Measurements from ENCODE around the gene OSBPL5. TPM values are rescaled to one million over a fixed set of nuclear protein-coding genes. Genes with fewer than 3 reads are reported as not detected.

Gene OSBPL5
- total RNA-seq, 4 donors from 2014 or later, result 59.6 to 119 (median 71.7) TPM

DNA sequence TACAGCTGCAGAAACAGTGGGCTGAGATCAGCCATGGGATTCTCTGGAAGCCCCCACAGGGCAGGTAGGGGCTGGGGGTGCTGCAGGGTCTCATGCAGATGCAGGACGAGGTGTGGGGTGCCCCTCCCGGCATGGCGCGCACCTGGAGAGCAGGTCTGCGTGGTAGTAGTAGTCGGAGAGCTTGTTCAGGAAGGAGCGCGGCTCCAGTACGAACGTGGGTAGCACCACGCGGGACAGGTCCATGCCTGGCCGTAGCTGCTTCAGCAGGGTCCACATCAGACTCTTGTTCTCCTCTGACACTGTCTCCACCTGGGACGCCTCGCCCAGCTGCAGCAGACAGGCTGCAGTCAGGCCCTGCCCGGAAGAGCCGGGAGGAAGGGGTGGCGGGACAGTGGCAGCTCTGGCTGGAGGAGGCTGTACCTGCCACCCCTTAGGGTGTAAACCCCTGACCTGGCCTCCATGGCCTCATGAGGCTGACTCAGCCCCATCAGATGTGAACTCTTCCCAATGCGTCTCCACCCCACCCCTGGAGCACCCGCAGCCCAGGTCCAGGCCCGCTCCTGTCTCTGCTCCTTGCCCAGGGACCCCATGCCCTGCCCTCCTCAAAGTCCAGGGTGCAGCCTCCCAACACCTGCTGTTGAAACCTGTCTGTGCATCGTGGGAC, 60.9 kb downstream of the OSBPL5 start:
- intact Hi-C loops (cut with DNase I), result no loop called here
- no peaks in the 10 kb centered on the region for H3K9me3 ChIP-seq
- peaks cover 27 to 91% (median 80%) of the 10 kb centered on the region in 4 donors for H3K36me3 ChIP-seq
- peaks cover 0 to 12% (median 5%) of the 10 kb centered on the region in 4 donors for H3K4me1 ChIP-seq
- no peak for TF ChIP-seq POLR2AphosphoS5 (IDR thresholded peaks at IDR 0.05)
- no peak for TF ChIP-seq POLR2A (IDR thresholded peaks at IDR 0.05; ENCODE audit: low read depth)
- TF ChIP-seq, protein P1, sequence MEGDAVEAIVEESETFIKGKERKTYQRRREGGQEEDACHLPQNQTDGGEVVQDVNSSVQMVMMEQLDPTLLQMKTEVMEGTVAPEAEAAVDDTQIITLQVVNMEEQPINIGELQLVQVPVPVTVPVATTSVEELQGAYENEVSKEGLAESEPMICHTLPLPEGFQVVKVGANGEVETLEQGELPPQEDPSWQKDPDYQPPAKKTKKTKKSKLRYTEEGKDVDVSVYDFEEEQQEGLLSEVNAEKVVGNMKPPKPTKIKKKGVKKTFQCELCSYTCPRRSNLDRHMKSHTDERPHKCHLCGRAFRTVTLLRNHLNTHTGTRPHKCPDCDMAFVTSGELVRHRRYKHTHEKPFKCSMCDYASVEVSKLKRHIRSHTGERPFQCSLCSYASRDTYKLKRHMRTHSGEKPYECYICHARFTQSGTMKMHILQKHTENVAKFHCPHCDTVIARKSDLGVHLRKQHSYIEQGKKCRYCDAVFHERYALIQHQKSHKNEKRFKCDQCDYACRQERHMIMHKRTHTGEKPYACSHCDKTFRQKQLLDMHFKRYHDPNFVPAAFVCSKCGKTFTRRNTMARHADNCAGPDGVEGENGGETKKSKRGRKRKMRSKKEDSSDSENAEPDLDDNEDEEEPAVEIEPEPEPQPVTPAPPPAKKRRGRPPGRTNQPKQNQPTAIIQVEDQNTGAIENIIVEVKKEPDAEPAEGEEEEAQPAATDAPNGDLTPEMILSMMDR (IDR thresholded peaks at IDR 0.05), result no peak
- no peak for TF ChIP-seq EP300 (IDR thresholded peaks at IDR 0.05)
- H3K27ac ChIP-seq (replicated peaks in 1 of 4), result no peak overlapping the region
- H3K4me3 ChIP-seq, result no peak overlapping the region
- H3K27me3 ChIP-seq, result no peaks in the 10 kb centered on the region
- no peak for DNase-seq (ENCODE audit: extremely low spot score)
- 89% methylated on average over 22 of the region's 22 CpGs for WGBS

DNA sequence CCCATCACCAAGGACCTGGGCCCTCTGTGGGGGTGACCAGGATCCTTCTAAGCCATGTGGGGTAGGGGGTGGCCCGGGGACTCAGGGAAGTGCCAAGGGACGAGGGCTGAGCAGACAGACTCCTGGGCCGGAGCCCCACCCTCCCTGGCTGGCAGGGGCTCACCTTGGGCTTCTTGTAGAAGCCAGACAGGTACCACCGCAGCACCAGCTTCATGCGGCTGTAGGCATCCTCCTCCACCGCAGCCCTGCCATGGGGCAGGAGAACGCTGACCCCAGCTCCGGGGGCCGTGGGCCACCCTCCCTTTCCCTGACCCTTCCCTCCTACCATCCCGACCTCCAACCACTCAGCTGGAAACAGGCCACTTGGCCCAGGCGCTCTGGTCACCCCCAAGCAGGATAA, 62.0 kb downstream of the OSBPL5 start:
- intact Hi-C loops (cut with DNase I), result no loop called here

DNA sequence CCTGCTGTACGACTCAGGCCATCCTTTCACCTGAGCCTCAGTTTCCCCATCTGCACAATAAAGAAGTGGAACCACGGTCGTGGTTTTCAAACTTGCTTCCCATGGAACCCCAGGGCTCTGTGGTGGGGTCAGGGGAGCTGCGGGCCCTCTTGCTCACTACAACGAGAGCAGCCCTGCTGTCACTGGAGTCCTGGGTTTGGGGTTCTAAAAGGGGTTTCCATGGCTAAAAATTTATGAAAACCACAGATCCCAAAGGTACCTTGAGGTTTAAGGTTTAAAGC, 62.5 kb downstream of the OSBPL5 start:
- intact Hi-C loops (cut with DNase I), result no loop called here
- Histone ChIP-seq H3K36me3 (peaks cover 27 to 92% (median 71%) of the 10 kb centered on the region in 4 donors), H3K4me3 (no peak overlapping the region), H3K9me3 (no peaks in the 10 kb centered on the region), H3K27ac (replicated peaks in 1 of 4) (no peak overlapping the region), H3K4me1 (peaks cover 0 to 12% (median 5%) of the 10 kb centered on the region in 4 donors), H3K27me3 (no peaks in the 10 kb centered on the region)
- WGBS, result 92% methylated on average over 5 of the region's 5 CpGs
- TF ChIP-seq, protein P1 (IDR thresholded peaks at IDR 0.05), result no peak
- no peak for TF ChIP-seq POLR2AphosphoS5 (IDR thresholded peaks at IDR 0.05)
- TF ChIP-seq POLR2A (IDR thresholded peaks at IDR 0.05; ENCODE audit: low read depth), result no peak
- no peak for TF ChIP-seq EP300 (IDR thresholded peaks at IDR 0.05)
- no peak for DNase-seq (ENCODE audit: extremely low spot score)

More for the DNA sequence above, 62.0 kb downstream of the OSBPL5 start:
- Histone ChIP-seq H3K9me3 (no peaks in the 10 kb centered on the region), H3K27me3 (no peaks in the 10 kb centered on the region), H3K27ac (replicated peaks in 1 of 4) (no peak overlapping the region), H3K36me3 (peaks cover 31 to 92% (median 73%) of the 10 kb centered on the region in 4 donors), H3K4me3 (no peak overlapping the region), H3K4me1 (peaks cover 0 to 12% (median 5%) of the 10 kb centered on the region in 4 donors)
- no peak for DNase-seq (ENCODE audit: extremely low spot score)
- TF ChIP-seq POLR2A (IDR thresholded peaks at IDR 0.05; ENCODE audit: low read depth) (no peak), POLR2AphosphoS5 (IDR thresholded peaks at IDR 0.05) (no peak), EP300 (IDR thresholded peaks at IDR 0.05) (no peak)
- TF ChIP-seq, protein P1 (IDR thresholded peaks at IDR 0.05), result no peak
- 88% methylated on average over 11 of the region's 11 CpGs for WGBS

DNA sequence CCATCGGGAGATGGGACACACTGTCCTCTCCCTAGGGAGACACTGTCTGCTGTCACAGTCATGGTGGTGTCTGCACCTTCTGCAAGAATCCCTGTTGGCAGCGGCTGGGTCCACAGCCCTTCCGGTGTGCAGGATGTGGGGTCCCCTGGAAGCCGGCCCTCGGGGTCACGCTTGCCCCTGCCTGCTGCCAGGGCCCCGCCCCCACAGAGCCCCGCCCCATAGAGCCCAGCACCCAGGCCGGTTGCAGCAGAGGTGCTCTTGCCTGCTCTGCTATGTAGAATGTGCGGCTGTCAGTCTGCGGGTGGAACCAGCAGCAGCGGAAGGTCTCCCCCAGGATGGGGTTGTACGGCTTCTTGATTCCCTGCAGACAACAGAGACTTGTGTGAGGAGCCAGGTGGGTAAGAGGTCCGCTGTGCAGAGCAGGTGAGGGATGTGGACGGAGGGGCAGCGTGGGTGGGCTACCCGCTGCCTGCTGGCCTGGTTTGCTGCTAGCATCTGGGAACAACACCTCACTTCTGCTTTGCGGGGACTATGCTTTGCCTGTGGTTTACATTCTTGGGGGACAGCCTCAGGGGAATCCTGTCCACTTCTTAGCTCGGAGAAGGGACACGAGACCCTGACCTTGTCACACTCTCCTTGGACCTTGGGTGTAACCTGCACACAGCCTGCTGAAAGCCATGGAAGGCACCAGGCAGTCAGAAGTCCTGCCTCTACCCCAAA, 63.0 kb downstream of the OSBPL5 start:
- no peaks in the 10 kb centered on the region for H3K9me3 ChIP-seq
- intact Hi-C loops (cut with DNase I), result no loop called here
- WGBS, result 94% methylated on average over 11 of the region's 20 CpGs
- TF ChIP-seq POLR2A (IDR thresholded peaks at IDR 0.05; ENCODE audit: low read depth) (no peak), EP300 (IDR thresholded peaks at IDR 0.05) (no peak), POLR2AphosphoS5 (IDR thresholded peaks at IDR 0.05) (no peak)
- TF ChIP-seq, protein P1 (IDR thresholded peaks at IDR 0.05), result no peak
- DNase-seq (ENCODE audit: extremely low spot score), result no peak
- H3K27ac ChIP-seq (replicated peaks in 1 of 4), result no peak overlapping the region
- H3K4me3 ChIP-seq, result no peak overlapping the region
- H3K36me3 ChIP-seq, result peaks cover 22 to 92% (median 69%) of the 10 kb centered on the region in 4 donors
- H3K4me1 ChIP-seq, result peaks cover 0 to 12% (median 5%) of the 10 kb centered on the region in 4 donors
- H3K27me3 ChIP-seq, result no peaks in the 10 kb centered on the region
